ENCODE data around the gene GPRC5D. TPM values are rescaled to one million over a fixed set of nuclear protein-coding genes. Genes with fewer than 3 reads are reported as not detected.

GPRC5D gene
- total RNA-seq, 1 experiment from 2014 or later, result 0.31 TPM

- no peaks in the 10 kb centered on the region for H3K27me3 ChIP-seq (ENCODE audit: control insufficient read depth, insufficient read depth, low read length)
- DNase-seq, result peak; percentile 68
- H3K4me3 ChIP-seq (ENCODE audit: insufficient read depth, low read depth, low read length), result no peak overlapping the region
- no peaks in the 10 kb centered on the region for H3K36me3 ChIP-seq (replicated peaks; ENCODE audit: control insufficient read depth, insufficient read depth, low read length)
These were observed 35.6 kb downstream of the GPRC5D start for GRCh38 chr12:12916135-12916944.

DNA sequence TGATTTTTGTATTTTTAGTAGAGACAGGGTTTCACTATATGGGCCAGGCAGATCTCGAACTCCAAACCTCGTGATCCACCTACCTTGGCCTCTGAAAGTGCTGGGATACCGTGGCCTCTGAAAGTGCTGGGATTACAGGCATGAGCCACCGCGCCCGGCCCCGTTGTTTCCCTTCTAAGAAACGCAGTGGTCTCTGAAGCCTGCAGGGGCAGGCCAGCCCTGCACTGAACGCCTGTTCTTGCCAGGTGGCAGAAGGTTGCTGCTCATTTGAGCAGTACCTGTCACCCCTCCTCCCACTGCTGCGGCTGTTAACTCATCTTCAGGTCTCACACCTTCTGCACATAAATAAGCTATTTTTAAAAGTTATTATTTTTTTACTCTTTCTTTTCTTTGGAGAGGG is 36.3 kb downstream of the GPRC5D start:
- Histone ChIP-seq H3K4me3 (ENCODE audit: insufficient read depth, low read depth, low read length) (no peak overlapping the region), H3K36me3 (replicated peaks; ENCODE audit: control insufficient read depth, insufficient read depth, low read length) (no peaks in the 10 kb centered on the region), H3K27me3 (ENCODE audit: control insufficient read depth, insufficient read depth, low read length) (no peaks in the 10 kb centered on the region)
- DNase-seq, result peak; percentile 51

GRCh38 chr12:12912711-12913110 is 39.3 kb downstream of the GPRC5D start:
- Histone ChIP-seq H3K27me3 (ENCODE audit: control insufficient read depth, insufficient read depth, low read length) (no peaks in the 10 kb centered on the region), H3K36me3 (replicated peaks; ENCODE audit: control insufficient read depth, insufficient read depth, low read length) (no peaks in the 10 kb centered on the region), H3K4me3 (ENCODE audit: insufficient read depth, low read depth, low read length) (no peak overlapping the region)
- no peak for DNase-seq

GRCh38 chr12:12909995-12910420 is 42.0 kb downstream of the GPRC5D start:
- Histone ChIP-seq H3K4me3 (ENCODE audit: insufficient read depth, low read depth, low read length) (no peak overlapping the region), H3K27me3 (ENCODE audit: control insufficient read depth, insufficient read depth, low read length) (no peaks in the 10 kb centered on the region), H3K36me3 (replicated peaks; ENCODE audit: control insufficient read depth, insufficient read depth, low read length) (no peaks in the 10 kb centered on the region)
- no peak for DNase-seq

- Histone ChIP-seq H3K27me3 (ENCODE audit: control insufficient read depth, insufficient read depth, low read length) (no peaks in the 10 kb centered on the region), H3K4me3 (ENCODE audit: insufficient read depth, low read depth, low read length) (no peak overlapping the region), H3K36me3 (replicated peaks; ENCODE audit: control insufficient read depth, insufficient read depth, low read length) (no peaks in the 10 kb centered on the region)
- DNase-seq, result no peak
These were observed 42.6 kb downstream of the GPRC5D start for GRCh38 chr12:12909228-12909994.

- no peaks in the 10 kb centered on the region for H3K36me3 ChIP-seq (replicated peaks; ENCODE audit: control insufficient read depth, insufficient read depth, low read length)
- H3K27me3 ChIP-seq (ENCODE audit: control insufficient read depth, insufficient read depth, low read length), result no peaks in the 10 kb centered on the region
- no peak overlapping the region for H3K4me3 ChIP-seq (ENCODE audit: insufficient read depth, low read depth, low read length)
- no peak for DNase-seq
These were observed 43.3 kb downstream of the GPRC5D start for GRCh38 chr12:12908711-12909110.

DNA sequence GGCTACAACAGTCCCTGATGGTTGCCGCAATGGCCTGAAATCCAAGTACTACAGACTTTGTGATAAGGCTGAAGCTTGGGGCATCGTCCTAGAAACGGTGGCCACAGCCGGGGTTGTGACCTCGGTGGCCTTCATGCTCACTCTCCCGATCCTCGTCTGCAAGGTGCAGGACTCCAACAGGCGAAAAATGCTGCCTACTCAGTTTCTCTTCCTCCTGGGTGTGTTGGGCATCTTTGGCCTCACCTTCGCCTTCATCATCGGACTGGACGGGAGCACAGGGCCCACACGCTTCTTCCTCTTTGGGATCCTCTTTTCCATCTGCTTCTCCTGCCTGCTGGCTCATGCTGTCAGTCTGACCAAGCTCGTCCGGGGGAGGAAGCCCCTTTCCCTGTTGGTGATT is 43.7 kb downstream of the GPRC5D start:
- DNase-seq, result no peak
- Histone ChIP-seq H3K36me3 (replicated peaks; ENCODE audit: control insufficient read depth, insufficient read depth, low read length) (no peaks in the 10 kb centered on the region), H3K27me3 (ENCODE audit: control insufficient read depth, insufficient read depth, low read length) (no peaks in the 10 kb centered on the region), H3K4me3 (ENCODE audit: insufficient read depth, low read depth, low read length) (no peak overlapping the region)

DNA sequence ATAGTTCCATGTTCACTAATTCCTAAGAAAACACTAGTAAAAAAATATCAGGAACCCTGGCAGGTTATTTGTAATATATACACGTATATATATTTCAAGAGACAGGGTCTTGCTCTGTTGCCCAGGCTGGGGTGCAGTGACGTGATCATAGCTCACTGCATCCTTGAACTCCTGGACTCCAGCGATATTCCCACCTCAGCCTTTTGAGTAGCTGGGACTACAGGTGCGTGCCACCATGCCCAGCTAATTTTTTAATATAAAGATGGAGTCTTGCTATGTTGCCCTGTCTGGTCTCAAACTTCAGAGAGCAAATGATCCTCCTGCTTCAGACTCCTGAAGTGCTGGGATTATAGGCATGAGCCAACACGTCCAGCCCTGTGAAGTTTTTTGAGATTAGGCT is 44.4 kb downstream of the GPRC5D start:
- DNase-seq, result no peak
- Histone ChIP-seq H3K4me3 (ENCODE audit: insufficient read depth, low read depth, low read length) (no peak overlapping the region), H3K36me3 (replicated peaks; ENCODE audit: control insufficient read depth, insufficient read depth, low read length) (no peaks in the 10 kb centered on the region), H3K27me3 (ENCODE audit: control insufficient read depth, insufficient read depth, low read length) (no peaks in the 10 kb centered on the region)

DNA sequence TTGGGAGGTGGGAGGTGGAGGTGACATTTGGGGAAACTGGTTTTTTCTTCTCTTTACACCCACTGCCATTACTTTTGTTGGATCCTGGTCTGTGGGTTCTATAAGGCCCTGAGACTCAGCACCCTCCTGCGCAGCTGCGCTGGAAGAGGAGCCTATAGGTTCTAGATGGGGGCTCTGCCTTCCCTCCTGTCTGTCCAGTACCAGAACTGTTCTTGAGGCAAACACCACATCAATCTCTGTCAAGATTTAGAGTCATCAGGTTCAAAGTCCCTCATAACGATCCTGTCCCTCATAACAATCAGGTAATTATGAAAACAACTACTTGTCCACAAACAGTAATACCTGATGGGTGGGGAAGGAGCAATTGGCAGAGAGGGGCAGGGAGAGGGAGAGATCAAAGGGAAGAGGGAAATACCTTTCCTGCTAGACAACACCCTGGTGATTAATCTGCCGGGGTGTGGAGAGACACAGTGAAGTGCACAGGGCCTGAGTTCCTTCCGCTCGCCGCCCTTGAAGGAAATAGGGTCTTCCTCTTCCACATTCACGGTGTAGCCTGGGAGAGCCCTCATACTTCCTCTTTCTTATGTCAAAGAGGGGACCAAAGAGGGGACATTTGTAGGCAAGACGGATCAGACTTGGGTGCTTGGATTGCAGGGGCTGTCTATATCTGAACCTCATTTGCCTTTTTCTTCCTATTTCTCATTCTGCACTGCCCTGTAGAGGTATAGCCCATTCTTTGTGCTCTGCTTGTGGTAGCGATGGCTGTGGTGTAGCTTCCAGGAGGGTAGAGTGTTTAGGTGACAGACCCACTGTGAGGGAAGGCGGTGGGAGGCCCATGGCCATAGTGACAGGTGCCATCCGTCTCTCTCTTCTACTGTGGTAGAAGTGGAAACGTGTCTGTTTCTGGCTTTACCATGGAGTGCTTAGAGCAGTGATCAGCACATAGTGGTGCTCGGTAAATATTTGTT is 48.0 kb downstream of the GPRC5D start:
- Histone ChIP-seq H3K36me3 (replicated peaks; ENCODE audit: control insufficient read depth, insufficient read depth, low read length) (no peaks in the 10 kb centered on the region), H3K4me3 (ENCODE audit: insufficient read depth, low read depth, low read length) (no peak overlapping the region), H3K27me3 (ENCODE audit: control insufficient read depth, insufficient read depth, low read length) (no peaks in the 10 kb centered on the region)
- DNase-seq, result no peak

- no peaks in the 10 kb centered on the region for H3K27me3 ChIP-seq (ENCODE audit: control insufficient read depth, insufficient read depth, low read length)
- H3K4me3 ChIP-seq (ENCODE audit: insufficient read depth, low read depth, low read length), result no peak overlapping the region
- DNase-seq, result no peak
- H3K36me3 ChIP-seq (replicated peaks; ENCODE audit: control insufficient read depth, insufficient read depth, low read length), result no peaks in the 10 kb centered on the region
These were observed 49.9 kb downstream of the GPRC5D start for GRCh38 chr12:12902036-12902435.

DNA sequence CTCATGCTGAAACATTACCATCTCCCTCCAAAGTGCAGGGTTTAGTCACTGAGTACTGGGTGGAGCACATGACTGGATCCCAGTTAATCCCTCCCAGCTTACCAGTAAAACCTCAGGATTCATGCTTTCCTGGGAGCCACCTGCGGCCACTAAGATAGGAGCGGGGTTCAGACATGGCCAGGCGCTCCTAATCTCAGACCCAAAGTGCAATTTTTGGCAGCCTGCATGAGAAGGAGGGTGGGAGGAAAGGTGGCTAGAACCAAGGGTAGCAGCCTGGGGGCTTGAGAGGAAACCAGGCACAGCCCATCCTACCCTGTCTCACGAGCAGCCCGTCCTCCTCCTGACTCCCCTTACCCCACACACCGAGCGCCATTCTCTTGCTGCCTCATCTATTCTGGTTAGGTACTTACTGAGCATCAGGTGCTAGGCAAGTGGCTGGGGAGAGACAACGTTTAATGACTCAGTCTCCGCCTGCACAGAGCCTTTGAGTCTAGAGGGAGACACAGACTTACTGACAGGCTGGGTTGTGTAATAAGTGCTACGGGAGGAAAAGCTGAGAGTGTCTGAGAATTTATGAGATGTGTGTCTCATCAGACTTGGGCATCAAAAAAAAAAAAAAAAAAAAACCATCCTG is 50.7 kb downstream of the GPRC5D start:
- H3K4me3 ChIP-seq (ENCODE audit: insufficient read depth, low read depth, low read length), result no peak overlapping the region
- no peaks in the 10 kb centered on the region for H3K36me3 ChIP-seq (replicated peaks; ENCODE audit: control insufficient read depth, insufficient read depth, low read length)
- no peaks in the 10 kb centered on the region for H3K27me3 ChIP-seq (ENCODE audit: control insufficient read depth, insufficient read depth, low read length)
- DNase-seq, result no peak

GRCh38 chr12:12900786-12901157 is 51.2 kb downstream of the GPRC5D start:
- Histone ChIP-seq H3K4me3 (ENCODE audit: insufficient read depth, low read depth, low read length) (no peak overlapping the region), H3K27me3 (ENCODE audit: control insufficient read depth, insufficient read depth, low read length) (no peaks in the 10 kb centered on the region), H3K36me3 (replicated peaks; ENCODE audit: control insufficient read depth, insufficient read depth, low read length) (no peaks in the 10 kb centered on the region)
- DNase-seq, result no peak

DNA sequence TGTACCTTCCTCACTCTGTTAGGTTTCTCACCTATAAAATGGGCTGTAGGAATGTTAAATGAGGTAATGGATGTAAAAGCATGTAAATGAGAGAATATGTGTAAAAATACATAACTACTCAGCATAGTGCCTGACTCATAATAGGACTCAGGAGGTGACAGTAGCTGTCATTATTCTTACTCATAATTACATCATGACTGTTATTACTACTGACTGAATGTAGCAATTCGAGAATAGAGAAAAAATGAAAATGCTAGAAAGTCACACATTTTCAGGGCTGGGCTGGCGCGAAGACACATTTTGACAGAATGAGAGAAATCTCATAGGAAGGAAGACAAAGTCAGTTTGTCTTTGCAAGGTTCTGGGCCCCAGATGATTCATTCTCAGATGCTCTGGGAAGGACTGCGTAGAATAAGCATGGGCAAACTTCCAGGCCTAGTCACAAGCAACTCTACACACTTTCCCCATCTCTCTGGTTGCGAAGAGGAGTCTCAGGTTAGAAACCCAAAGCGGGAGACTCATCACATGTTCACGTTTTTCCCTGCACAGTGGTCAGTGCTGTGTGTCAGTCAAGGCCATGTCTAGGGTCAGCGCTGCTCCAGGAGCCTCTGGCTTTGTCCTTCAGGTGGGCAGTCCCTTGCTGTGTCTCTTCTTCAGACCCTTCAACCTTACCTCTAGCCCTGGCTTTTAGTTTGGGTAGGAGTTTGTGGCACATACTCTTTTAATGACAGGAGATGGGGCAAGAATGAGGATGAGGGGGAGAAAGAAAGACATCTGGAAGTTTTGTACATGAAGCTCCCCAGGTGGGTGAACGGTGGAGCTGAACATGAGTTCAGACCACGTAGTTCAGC is 52.2 kb downstream of the GPRC5D start:
- Histone ChIP-seq H3K36me3 (replicated peaks; ENCODE audit: control insufficient read depth, insufficient read depth, low read length) (no peaks in the 10 kb centered on the region), H3K27me3 (ENCODE audit: control insufficient read depth, insufficient read depth, low read length) (no peaks in the 10 kb centered on the region), H3K4me3 (ENCODE audit: insufficient read depth, low read depth, low read length) (no peak overlapping the region)
- DNase-seq, result no peak

All from H7 (cell line).